Erythroblast (primary cell): Measurements from ENCODE around the gene MYB.

Experiments
- GATA1 ChIP-seq: IDR thresholded peaks from 2 replicates; pipeline ENCODE4 v1.6.1; 2011; ENCODE audit warnings: low read depth, mild to moderate bottlenecking, control low read depth, low read length, moderate library complexity
- POLR2A ChIP-seq: IDR thresholded peaks from 2 replicates; pipeline ENCODE4 v1.6.1; 2011; ENCODE audit warnings: mild to moderate bottlenecking, low read length

- TF ChIP-seq POLR2A: no peak
- no peak for TF ChIP-seq GATA1
Measured at GRCh38 chr6:135256866-135257265, 75.8 kb downstream of the MYB start.
